ENCODE data around the gene CCDC89. TPM values are rescaled to one million over a fixed set of nuclear protein-coding genes. Genes with fewer than 3 reads are reported as not detected.

Gene CCDC89
- total RNA-seq (2011; cell fraction: chromatin; rRNA removed; ENCODE audit: low replicate concordance), result not detected in 2 replicates
- not detected in 2 replicates for total RNA-seq (2011; cell fraction: nucleolus; rRNA removed)
- total RNA-seq (2011; cell fraction: nucleoplasm; rRNA removed), result not detected in 2 replicates
- 0.09 and 0.12 TPM in 2 replicates for total RNA-seq (2014; rRNA removed)
- total RNA-seq (2014; rRNA removed; fragmentation: Illumina TruSeq; extraction: Trizol), result not detected in 2 replicates
- total RNA-seq (2015; rRNA removed; fragmentation: Illumina TruSeq; extraction: Trizol), result not detected in 2 replicates
- not detected in 2 replicates for total RNA-seq (2021)
- polyA plus RNA-seq (2011; rRNA removed), result not detected in 2 replicates
- not detected in 2 replicates for polyA plus RNA-seq (2011; cell fraction: cytosol; rRNA removed)
- 0.09 TPM in 1 of 2 replicates, not detected in the other for polyA plus RNA-seq (2011; cell fraction: nucleus; rRNA removed)
- not detected in 2 replicates for polyA plus RNA-seq (2012)
- polyA plus RNA-seq (2014; fragmentation: Illumina TruSeq; extraction: Trizol), result not detected in 2 replicates
- not detected for polyA plus RNA-seq (2014; fragmentation: Nextera tagmentation; extraction: Ambion mirVana)
- polyA plus RNA-seq (2014; rRNA removed), result 0.07 TPM in 1 of 2 replicates, not detected in the other
- not detected in 2 replicates for polyA minus RNA-seq (2011; rRNA and poly(A)+ RNA removed)
- not detected in 2 replicates for polyA minus RNA-seq (2011; cell fraction: cytosol; rRNA and poly(A)+ RNA removed)
- not detected in 2 replicates for polyA minus RNA-seq (2011; cell fraction: nucleus; rRNA and poly(A)+ RNA removed)
- Bru-seq, nascent RNA, result percentile 22 among the genes with signal in this experiment
- not detected for BruChase-seq, experiment 1, labeled RNA remaining after a 2-hour chase
- BruChase-seq, experiment 2, labeled RNA remaining after a 6-hour chase, result not detected
- long read RNA-seq, experiment 1, result 0 reads
- long read RNA-seq, experiment 2, result 0 reads
- long read RNA-seq, experiment 3, result 0 reads

- no peaks in the 10 kb centered on the region for H4K20me1 ChIP-seq (replicated peaks; ENCODE audit: control insufficient read depth, insufficient read depth, low read length)
- peak within 1 kb of the TSS; percentile 57 for H2AFZ ChIP-seq (ENCODE audit: low read depth, low read length)
- peak; percentile 58 for ATAC-seq
- H3K4me1 ChIP-seq (replicated peaks in 1 of 2; ENCODE audit: control insufficient read depth in 2 of 2, insufficient read depth in 2 of 2, low read length in 2 of 2), result peaks cover 0 to 9% of the 10 kb centered on the region in 2 experiments; a peak in 1 of 5 replicates
- H3K27ac ChIP-seq (ENCODE audit: extremely low read depth, low read depth, low read length), result no peak within 1 kb of the TSS
- TF ChIP-seq NFIC (IDR thresholded peaks at IDR 0.05), result peak; percentile 70
- no peak for TF ChIP-seq RFX5 (IDR thresholded peaks at IDR 0.05; ENCODE audit: low read depth, low read length)
- CTCF ChIA-PET (ENCODE audit: low intra/inter-chr PET ratio), result no interaction called here
- no peaks in the 10 kb centered on the region for H3K9me3 ChIP-seq (replicated peaks; ENCODE audit: control insufficient read depth, insufficient read depth, low read depth, low read length)
- BruUV-seq (replicated peaks), result no TSS peak
- peak within 1 kb of the TSS in 1 of 2 experiments; percentile 67; a peak in 1 of 4 replicates for H3K9ac ChIP-seq (ENCODE audit: insufficient read depth in 1 of 2, low read depth in 2 of 2, low read length in 2 of 2)
- H3K27me3 ChIP-seq (ENCODE audit: control insufficient read depth in 2 of 2, insufficient read depth in 2 of 2, low read length in 2 of 2), result peaks cover 5 to 23% of the 10 kb centered on the region in 2 experiments; a peak in 4 of 5 replicates
- no peaks in the 10 kb centered on the region for H3K79me2 ChIP-seq (ENCODE audit: control insufficient read depth, insufficient read depth, low read length)
- in situ Hi-C loops (cut with MboI) (no loop called here), intact Hi-C loops (cut with micrococcal nuclease) (no loop called here)
- POLR2A ChIA-PET, result interaction anchor here (0.5 to 1.2 kb wide), 6 partner anchors 10 to 958 kb away, joined by 3 to 5 read pairs (median 4); partner anchors contain the start of genes TMEM126A and TMEM126B
- no peaks in the 10 kb centered on the region for H3K36me3 ChIP-seq (ENCODE audit: control insufficient read depth, insufficient read depth, low read length)
- 0 out of 2 replicates have a peak within 1 kb of the TSS, but pooled peaks have one; percentile 1 for H3K4me2 ChIP-seq (ENCODE audit: insufficient read depth, low read length)
- under 1% methylated on average over 13 of the region's 13 CpGs for WGBS (ENCODE audit: insufficient coverage, low coverage, missing lambda C conversion rate)
- DNase-seq (ENCODE audit: extremely low read depth in 1 of 4, low spot score in 3 of 4), result peak in 2 of 4 experiments; percentile 18 to 32
- no peaks in the 10 kb centered on the region for H3K9me1 ChIP-seq (ENCODE audit: control insufficient read depth, insufficient read depth, low read length)
- FAIRE-seq, result no peak
- H3K4me3 ChIP-seq, result no peak within 1 kb of the TSS
Observed at GRCh38 chr11:85685820-85686459, at the start of gene CCDC89. CCDC89 (minus strand) TSS chr11:85686195; CDS start chr11:85686130, 65 bp downstream.
